Kidney epithelial cell (primary cell): ENCODE results near the gene CRB1. TPM values are rescaled to one million over a fixed set of nuclear protein-coding genes. Genes with fewer than 3 reads are reported as not detected.

Experiments used
- DNase-seq: peaks from one replicate; pipeline ENCODE4 v3.0.0-alpha.2; 2010; ENCODE audit warnings: low read depth
- H3K27me3 ChIP-seq: 2 replicates; pipeline ENCODE4 v1.6.0; 2011; ENCODE audit warnings: low read length; ENCODE audit not compliant: control insufficient read depth, insufficient read depth
- H3K36me3 ChIP-seq: 2 replicates; pipeline ENCODE4 v1.5.1; 2011; ENCODE audit warnings: low read length; ENCODE audit not compliant: control insufficient read depth, insufficient read depth
- H3K4me3 ChIP-seq: 2 replicates; pipeline ENCODE4 v1.5.1; 2011; ENCODE audit warnings: low read depth, mild to moderate bottlenecking, control low read depth, low read length
- CTCF ChIP-seq: IDR thresholded peaks from 2 replicates; pipeline ENCODE4 v1.5.1; 2011; ENCODE audit warnings: mild to moderate bottlenecking, moderate library complexity, low read length, control low read depth, inconsistent platforms; ENCODE audit not compliant: insufficient read depth, poor library complexity, severe bottlenecking
- total RNA-seq: library from RNA; depleted of rRNA; stranded (reverse); fragments of >200 nt; gene quantifications from 2 replicates; pipeline ENCODE4 v1.2.3, GENCODE V29; 2015

The CRB1 gene
- total RNA-seq, 1 donor from 2014 or later, result 0.33 TPM

- Histone ChIP-seq H3K36me3 (no peaks in the 10 kb centered on the region), H3K27me3 (no peaks in the 10 kb centered on the region), H3K4me3 (no peak overlapping the region)
- no peak for DNase-seq
- TF ChIP-seq CTCF, result no peak
Observed at GRCh38 chr1:197413564-197413963, 145.5 kb downstream of the CRB1 start.

GRCh38 chr1:197415221-197415620 is 147.2 kb downstream of the CRB1 start:
- DNase-seq, result no peak
- Histone ChIP-seq H3K36me3 (no peaks in the 10 kb centered on the region), H3K4me3 (no peak overlapping the region), H3K27me3 (no peaks in the 10 kb centered on the region)
- TF ChIP-seq CTCF, result no peak

- DNase-seq, result no peak
- Histone ChIP-seq H3K4me3 (no peak overlapping the region), H3K36me3 (no peaks in the 10 kb centered on the region), H3K27me3 (no peaks in the 10 kb centered on the region)
- TF ChIP-seq CTCF, result no peak
Observed at GRCh38 chr1:197418693-197419092, 150.6 kb downstream of the CRB1 start.

- no peak for TF ChIP-seq CTCF
- no peaks in the 10 kb centered on the region for H3K27me3 ChIP-seq
- no peaks in the 10 kb centered on the region for H3K36me3 ChIP-seq
- no peak overlapping the region for H3K4me3 ChIP-seq
- DNase-seq, result no peak
Observed at GRCh38 chr1:197422993-197423392, 154.9 kb downstream of the CRB1 start.

GRCh38 chr1:197424380-197424779 is 156.3 kb downstream of the CRB1 start:
- DNase-seq, result no peak
- Histone ChIP-seq H3K36me3 (no peaks in the 10 kb centered on the region), H3K4me3 (no peak overlapping the region), H3K27me3 (no peaks in the 10 kb centered on the region)
- no peak for TF ChIP-seq CTCF

GRCh38 chr1:197429372-197429771 is 161.3 kb downstream of the CRB1 start:
- DNase-seq, result no peak
- Histone ChIP-seq H3K27me3 (no peaks in the 10 kb centered on the region), H3K36me3 (no peaks in the 10 kb centered on the region), H3K4me3 (no peak overlapping the region)
- no peak for TF ChIP-seq CTCF
